GM10847 (cell line): ENCODE measurements around the gene CFAP54.

ENCODE experiments used
- POLR2A ChIP-seq: IDR thresholded peaks from 2 replicates; pipeline ENCODE4 v1.6.1; 2011; ENCODE audit not compliant: insufficient read length; ENCODE audit errors: extremely low read depth

Gene CFAP54

DNA sequence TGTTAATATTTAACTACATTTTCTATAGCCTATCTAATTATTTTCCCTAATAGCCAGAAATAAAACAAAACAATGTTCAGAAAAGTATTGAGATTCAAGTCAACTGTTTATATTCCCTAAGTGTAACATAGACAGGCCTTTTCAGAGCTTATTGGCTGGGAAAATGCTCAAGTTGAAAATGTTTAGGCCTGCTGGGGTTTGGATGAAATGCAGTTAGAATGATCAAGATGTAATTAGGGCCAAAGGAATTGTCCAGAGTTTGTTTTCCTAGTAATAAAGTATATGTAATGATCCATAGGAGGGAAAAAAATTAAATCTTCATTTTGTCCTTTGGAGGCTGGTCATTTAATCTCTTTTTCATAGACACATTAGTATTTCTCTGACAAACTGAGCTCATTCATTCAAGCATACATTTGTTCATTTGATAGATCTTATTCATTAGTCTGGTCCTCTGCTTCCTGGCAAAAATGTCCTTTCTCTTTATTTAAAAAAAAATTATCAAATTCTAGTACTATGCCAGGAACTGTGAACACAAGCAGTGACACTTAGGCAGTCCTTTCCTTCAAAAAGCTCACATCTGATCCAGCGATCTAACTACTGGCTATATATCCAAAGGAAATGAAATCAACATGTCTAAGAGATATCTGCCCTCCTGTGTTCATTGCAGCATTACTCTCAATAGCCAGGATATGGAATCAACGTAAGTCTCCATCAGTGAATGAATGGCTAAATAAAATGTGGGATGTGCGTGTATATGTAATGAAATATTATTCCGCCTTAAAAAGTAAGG lies 377.6 kb downstream of the CFAP54 start:
- no peak for TF ChIP-seq POLR2A

DNA sequence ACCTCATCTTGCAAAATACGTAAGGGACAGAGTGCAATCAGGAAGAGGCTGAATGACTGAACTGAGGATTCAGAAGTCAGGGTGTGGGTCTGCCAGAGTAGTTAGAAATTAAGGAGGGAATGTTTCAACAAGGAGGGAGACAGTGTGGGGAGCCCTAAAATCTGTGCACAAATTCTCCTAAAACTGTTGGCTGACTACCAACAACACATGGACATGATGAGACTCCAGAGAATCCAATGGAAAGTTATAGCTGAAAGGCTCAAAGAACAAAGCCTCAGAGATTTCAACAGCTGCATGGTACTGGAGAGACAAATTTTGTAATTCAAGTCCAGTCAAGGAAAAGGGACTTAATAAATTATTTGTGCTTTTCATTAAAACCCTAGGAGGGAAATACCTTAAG lies 381.6 kb downstream of the CFAP54 start:
- TF ChIP-seq POLR2A, result no peak

DNA sequence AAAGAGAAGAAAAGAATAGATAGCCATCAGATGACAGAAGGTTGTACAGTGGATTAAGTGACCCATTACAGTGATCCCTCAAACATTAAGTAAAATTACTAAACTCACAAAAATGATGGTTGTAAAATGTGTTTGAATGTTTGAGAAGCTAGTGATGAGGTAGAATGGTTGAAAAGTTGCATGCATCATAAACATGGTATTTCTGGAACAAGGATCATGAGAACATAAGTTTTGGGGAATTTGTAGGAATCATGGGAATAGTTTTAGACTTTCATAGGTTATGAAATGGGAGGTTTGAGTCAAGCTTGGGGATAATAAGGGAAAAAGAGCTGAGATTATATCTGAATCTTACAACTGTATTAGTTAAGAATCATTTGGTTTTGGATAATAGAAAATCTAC lies 383.6 kb downstream of the CFAP54 start:
- TF ChIP-seq POLR2A, result no peak

DNA sequence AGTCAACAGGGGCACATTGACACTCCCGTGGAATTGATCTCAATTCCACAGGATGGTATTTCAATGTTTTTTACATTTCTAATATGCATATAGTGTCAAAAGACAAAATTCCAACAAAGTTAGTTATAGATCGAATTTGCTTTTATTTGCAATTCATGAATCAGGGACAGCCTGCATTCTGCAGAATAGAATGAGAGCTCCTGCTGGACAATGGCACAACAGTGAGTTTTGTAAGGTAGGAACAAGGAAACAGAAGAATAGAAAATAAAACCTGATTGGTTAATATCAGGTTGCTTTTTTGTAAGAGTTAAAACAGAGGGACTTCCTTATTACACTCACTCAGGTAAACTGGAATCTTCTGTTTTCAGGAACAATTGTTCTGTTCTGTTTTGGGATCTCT lies 384.8 kb downstream of the CFAP54 start:
- no peak for TF ChIP-seq POLR2A

DNA sequence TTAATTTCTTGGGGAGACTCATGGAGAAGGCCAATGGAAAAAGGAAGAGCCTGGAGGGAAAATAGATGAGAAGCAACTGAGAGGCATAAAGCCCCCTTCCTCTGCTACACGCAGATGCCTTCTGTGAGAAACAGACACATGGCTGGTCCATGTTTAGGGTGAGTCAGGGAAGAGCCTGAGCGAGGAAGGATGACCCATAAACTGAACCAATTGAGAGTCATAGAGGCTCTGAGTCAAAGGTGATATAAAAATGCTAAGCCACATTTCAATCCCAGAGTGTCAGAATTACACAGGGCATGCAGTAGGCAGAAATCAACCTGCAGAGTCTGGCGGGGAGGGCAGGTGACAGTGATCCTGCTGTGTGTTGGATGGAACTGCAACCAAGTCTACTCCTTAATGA lies 387.6 kb downstream of the CFAP54 start:
- no peak for TF ChIP-seq POLR2A

DNA sequence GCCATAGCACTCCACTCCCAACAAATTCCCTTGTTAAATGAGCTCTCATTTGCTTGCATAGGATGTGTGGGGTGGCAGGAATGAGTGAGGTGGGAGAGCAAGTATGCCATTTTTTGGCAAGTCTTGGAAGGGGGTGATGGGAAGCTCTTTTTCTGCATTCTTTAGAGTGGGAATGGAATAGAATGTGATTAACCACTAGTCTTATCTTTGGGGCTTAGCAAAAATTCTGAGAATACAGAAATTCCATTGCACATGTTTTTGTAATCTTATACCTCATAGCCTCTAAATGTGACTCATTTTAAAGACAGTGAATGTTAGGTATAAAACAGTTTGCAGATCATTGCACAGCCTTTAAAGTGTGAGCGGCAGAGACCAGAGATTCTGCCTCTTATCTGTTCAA lies 389.3 kb downstream of the CFAP54 start:
- TF ChIP-seq POLR2A, result no peak

DNA sequence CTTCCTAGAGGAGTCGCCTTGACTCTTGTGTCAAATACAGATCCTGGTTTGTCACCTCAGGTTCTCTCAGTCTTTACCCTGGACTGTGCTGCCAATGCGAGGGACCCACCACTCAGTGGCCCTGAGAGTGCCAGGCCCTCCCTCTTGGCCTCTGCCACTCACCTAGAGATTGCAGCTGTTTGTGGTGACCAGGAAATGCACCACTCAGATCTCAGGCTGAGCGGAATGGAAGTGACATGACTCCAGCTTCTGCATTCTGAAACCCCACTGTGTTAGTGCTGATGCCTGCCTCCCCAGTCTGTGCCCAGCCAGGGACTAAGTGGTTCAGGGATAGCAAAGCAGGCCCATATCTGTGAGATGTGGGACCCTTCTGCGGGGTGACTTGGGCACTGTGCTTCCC lies 389.9 kb downstream of the CFAP54 start:
- TF ChIP-seq POLR2A, result no peak

DNA sequence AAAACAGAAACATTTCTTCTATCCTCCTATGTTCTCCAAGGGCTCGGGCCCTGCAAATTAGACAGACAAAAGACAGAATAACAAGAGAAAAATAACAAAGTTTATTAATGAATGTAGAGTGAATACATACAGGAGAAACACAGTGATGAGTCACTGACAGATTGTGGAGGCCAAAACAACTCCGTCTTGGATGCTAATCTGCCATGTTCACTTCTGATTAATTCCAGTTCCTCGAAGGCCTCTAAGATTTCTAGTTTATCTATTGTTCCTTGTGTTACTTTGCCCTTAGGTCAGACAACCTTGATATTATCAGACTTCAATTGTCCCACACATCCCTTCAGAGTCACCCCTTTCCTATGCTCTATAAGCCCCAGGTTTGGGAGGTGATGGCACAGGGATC lies 390.8 kb downstream of the CFAP54 start:
- TF ChIP-seq POLR2A, result no peak

DNA sequence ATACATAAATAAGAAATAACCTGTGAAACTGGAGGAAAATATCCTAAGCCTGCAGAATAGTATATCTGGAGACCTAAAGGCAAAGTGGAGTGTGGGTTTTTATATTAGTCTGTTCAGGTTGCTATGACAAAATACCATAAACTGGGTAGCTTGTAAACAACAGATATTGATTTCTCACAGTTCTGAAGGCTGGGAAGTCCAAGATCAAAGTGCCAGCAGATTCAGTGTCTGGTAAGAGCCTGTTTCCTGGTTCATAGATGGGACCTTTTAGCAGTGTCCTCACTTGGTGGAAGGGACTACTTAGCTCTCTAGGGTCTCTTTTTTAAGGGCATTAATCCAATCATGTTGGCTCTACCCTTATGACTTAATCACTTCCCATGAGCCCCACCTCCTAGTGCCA lies 392.2 kb downstream of the CFAP54 start:
- TF ChIP-seq POLR2A, result no peak

DNA sequence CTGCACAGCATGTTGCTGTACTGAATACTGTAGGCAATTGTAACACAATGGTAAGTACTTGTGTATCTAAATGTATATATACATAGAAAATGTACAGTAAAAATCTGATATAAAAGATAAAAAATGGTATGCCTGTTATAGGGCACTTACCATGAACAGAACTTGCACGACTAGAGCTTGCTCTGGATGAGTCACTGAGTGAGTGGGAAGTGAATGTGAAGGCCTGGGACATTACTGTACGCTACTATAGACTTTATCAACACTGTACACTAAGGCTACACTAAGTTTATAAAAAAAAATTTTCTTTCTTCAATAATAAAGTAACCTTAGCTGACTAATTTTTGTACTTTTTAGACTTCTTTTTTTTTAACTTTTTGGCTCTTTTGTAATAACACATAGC lies 393.5 kb downstream of the CFAP54 start:
- no peak for TF ChIP-seq POLR2A

DNA sequence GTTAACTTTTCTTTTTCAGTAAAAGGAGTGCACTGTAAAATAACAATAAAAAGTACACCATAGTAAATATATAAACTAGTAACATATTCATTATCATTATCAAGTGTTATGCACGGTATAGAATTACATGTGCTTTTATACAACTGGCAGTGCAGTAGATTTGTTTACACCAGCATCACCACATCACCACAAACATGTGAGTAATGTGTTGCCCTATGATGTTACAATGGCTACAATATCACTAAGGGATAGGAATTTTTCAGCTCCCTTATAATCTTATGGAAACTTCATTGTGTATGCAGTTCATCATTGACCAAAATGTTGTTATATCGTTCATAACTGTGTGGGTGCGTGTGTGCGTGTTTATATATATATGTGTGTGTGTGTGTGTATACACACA lies 394.2 kb downstream of the CFAP54 start:
- TF ChIP-seq POLR2A, result no peak

DNA sequence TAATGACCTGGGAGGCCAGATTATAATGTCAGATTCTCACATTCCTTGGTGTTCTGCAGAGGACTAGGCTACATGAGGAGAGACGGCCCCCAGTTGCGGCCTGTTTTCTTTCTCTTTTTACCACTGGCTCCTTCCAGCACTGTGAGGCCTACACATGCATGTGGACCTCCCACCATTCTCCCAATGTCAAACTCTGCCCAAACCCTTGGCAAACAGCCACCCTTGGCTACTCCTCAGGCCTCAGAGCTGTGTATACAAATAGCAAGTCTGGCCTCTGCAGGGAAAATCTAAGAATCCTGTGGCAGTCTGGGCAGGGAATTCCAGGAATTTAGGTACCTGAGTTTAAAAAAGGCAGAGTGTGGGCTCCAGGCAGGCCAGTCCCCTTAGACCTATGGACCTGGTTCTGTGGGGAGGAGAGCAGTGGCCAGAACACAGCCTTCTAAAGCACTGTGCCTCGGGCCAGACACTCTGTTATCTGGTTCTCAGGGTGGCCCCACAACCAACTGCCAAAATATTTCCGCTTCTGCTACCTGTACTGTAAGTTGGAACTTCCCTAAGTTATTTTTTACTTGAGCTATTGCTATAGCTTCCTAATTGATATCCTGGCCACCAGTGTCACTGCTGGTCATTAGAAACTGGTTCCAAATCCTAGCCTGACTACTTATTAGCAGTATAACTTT lies 397.8 kb downstream of the CFAP54 start:
- TF ChIP-seq POLR2A, result no peak

DNA sequence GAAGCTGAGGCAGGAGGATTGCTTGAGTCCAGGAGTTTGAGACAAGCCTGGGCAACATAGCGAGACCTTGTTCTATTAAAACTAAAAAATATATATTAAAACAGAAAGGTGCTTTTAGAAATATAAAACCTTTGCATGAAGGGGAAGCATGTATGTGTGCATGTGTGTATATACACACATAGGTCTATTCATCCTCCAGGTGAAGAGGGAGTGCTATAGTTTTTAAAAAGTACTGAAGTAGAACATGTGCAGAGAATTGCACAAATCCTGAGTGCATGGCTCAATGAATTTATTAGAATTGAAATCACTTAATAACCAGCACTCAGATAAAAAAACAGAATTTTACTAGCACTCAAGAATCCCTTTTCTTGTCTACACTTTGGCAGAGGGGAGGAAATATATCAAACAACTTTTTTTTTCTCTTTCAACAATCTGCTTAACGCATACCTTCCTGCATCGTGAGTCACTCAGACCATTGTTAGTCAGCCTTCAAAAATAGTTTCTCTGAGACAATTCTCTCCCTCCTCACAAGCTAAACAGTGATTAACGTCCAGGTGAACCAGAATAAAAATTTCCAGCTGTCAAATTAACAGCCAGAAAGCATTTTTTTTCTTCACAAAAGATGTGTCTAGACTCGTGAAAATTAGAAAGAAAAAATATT lies 400.0 kb downstream of the CFAP54 start:
- no peak for TF ChIP-seq POLR2A

DNA sequence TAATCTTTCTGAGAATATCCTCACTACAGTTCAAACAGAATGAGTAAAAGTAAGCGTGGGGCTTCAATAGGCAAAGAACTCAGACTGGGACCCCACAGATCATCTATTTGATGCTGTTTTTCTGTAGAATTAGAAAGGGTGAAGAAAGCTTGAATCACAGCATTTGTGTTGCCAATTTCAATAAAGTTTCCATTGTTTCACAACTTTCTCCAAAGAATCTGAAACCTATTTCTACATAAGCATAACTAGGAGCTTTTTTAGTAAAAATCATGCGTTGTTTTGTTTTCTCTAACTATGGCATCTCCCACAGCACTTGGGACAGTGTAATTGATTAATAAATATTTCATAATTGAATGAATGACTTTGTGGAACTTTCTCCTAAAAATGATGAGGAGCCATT lies 401.0 kb downstream of the CFAP54 start:
- no peak for TF ChIP-seq POLR2A

DNA sequence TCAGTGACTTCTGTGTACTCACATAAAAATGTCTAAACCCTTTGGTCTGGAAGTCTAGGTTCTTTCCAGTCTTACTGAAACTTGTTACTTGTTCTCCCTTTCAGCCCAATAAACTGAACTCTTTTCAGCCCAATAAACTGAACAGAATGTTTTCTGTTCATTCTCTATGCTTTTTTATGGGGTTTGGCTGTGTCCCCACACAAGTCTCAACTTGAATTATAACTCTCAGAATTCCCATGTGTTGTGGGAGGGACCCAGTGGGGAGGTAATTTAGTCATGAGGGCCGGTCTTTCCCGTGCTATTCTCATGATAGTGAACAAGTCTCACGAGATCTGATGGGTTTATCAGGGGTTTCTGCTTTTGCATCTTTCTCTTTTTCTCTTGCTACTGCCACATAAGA lies 402.7 kb downstream of the CFAP54 start:
- TF ChIP-seq POLR2A, result no peak

DNA sequence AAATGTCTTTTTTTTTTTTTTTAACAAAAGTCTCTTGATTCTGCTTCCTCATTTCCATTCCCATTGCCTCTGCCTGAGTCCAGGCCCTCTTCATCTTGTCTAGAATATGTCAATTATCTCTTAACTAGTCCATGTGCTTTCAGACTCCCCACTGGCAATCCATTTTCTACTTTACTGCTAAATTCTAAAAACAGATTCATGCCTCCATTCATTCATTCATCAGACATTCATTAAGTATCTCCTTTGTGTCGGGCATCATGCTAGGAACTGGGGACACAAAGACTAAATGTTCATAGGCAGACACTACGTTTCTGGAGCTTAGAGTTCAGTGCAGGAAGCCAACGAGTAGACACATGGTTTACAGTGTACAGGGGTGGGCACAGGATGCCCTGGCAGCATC lies 408.0 kb downstream of the CFAP54 start:
- TF ChIP-seq POLR2A, result no peak

DNA sequence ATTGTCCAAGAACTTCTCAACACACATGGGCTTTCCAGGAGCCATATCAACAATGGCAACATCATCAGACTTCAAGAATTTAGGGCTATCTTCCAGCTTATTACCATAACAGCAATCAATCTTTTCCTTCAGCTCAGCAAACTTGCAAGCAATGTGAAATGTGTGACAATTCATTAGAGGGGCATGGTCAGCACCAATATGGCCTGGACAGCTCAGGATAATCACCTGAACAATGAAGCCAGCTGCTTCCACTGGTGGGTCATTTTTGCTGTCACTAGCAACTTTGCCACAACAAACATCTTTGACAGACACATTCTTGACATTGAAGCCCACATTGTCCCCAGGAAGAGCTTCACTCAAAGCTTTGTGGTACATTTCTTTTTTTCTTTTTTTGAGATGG lies 411.8 kb downstream of the CFAP54 start:
- no peak for TF ChIP-seq POLR2A

DNA sequence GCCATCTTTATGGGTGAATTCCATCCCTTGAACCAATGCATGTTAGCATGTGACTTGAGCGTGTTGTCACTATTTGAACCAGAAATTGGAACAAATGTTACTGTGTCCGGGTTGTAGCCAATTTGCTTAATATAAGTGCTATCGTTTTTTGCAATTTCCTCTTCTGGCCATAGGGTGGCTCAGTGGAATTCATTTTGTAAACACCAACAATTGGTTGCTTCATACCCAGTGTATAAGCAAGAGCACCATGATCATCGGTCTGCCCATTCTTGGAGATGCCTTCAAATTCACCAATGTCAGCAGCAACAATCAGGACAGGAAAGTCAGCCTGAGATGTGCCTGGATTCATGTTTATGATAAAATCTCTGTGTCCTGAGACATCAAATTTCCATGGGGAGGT lies 412.7 kb downstream of the CFAP54 start:
- TF ChIP-seq POLR2A, result no peak
